Measurements from ENCODE around the gene BPIFA1.

BPIFA1 gene

GRCh38 chr20:33229843-33230242, 6.0 kb upstream of the BPIFA1 start:
- Histone ChIP-seq H3K36me3 (ENCODE audit: insufficient read depth, insufficient read length, low read length) (no peaks in the 10 kb centered on the region), H3K27me3 (ENCODE audit: insufficient read depth, insufficient read length) (no peaks in the 10 kb centered on the region), H3K4me1 (ENCODE audit: insufficient read depth, insufficient read length) (no peaks in the 10 kb centered on the region), H3K9me3 (ENCODE audit: insufficient read depth, low read length) (no peaks in the 10 kb centered on the region), H3K9ac (ENCODE audit: insufficient read length, low read depth) (no peak overlapping the region), H3K4me3 (ENCODE audit: insufficient read length, low read depth) (no peak overlapping the region)
- DNase-seq (ENCODE audit: low read depth, low spot score) = no peak
- TF ChIP-seq ZNF274 (IDR thresholded peaks at IDR 0.05; ENCODE audit: low read depth, low read length) = no peak
- no peak for TF ChIP-seq SUZ12 (IDR thresholded peaks at IDR 0.05; ENCODE audit: extremely low read depth, insufficient read depth, insufficient read length)
- no peak for TF ChIP-seq YY1 (IDR thresholded peaks at IDR 0.05; ENCODE audit: insufficient read depth, insufficient read length)

GRCh38 chr20:33231237-33231636, 4.6 kb upstream of the BPIFA1 start:
- Histone ChIP-seq H3K9me3 (ENCODE audit: insufficient read depth, low read length) (no peaks in the 10 kb centered on the region), H3K36me3 (ENCODE audit: insufficient read depth, insufficient read length, low read length) (no peaks in the 10 kb centered on the region), H3K9ac (ENCODE audit: insufficient read length, low read depth) (no peak overlapping the region), H3K4me3 (ENCODE audit: insufficient read length, low read depth) (no peak overlapping the region), H3K4me1 (ENCODE audit: insufficient read depth, insufficient read length) (no peaks in the 10 kb centered on the region), H3K27me3 (ENCODE audit: insufficient read depth, insufficient read length) (no peaks in the 10 kb centered on the region)
- no peak for DNase-seq (ENCODE audit: low read depth, low spot score)
- no peak for TF ChIP-seq YY1 (IDR thresholded peaks at IDR 0.05; ENCODE audit: insufficient read depth, insufficient read length)
- no peak for TF ChIP-seq ZNF274 (IDR thresholded peaks at IDR 0.05; ENCODE audit: low read depth, low read length)
- TF ChIP-seq SUZ12 (IDR thresholded peaks at IDR 0.05; ENCODE audit: extremely low read depth, insufficient read depth, insufficient read length) = no peak

- no peak for TF ChIP-seq SUZ12 (IDR thresholded peaks at IDR 0.05; ENCODE audit: extremely low read depth, insufficient read depth, insufficient read length)
- no peak for TF ChIP-seq YY1 (IDR thresholded peaks at IDR 0.05; ENCODE audit: insufficient read depth, insufficient read length)
- TF ChIP-seq ZNF274 (IDR thresholded peaks at IDR 0.05; ENCODE audit: low read depth, low read length) = no peak
- Histone ChIP-seq H3K4me3 (ENCODE audit: insufficient read length, low read depth) (no peak overlapping the region), H3K9me3 (ENCODE audit: insufficient read depth, low read length) (no peaks in the 10 kb centered on the region), H3K36me3 (ENCODE audit: insufficient read depth, insufficient read length, low read length) (no peaks in the 10 kb centered on the region), H3K27me3 (ENCODE audit: insufficient read depth, insufficient read length) (no peaks in the 10 kb centered on the region), H3K9ac (ENCODE audit: insufficient read length, low read depth) (no peak overlapping the region), H3K4me1 (ENCODE audit: insufficient read depth, insufficient read length) (no peaks in the 10 kb centered on the region)
- no peak for DNase-seq (ENCODE audit: low read depth, low spot score)
Measured at GRCh38 chr20:33232486-33233072, 3.2 kb upstream of the BPIFA1 start.

GRCh38 chr20:33233129-33233774, 2.5 kb upstream of the BPIFA1 start:
- Histone ChIP-seq H3K4me1 (ENCODE audit: insufficient read depth, insufficient read length) (no peaks in the 10 kb centered on the region), H3K9me3 (ENCODE audit: insufficient read depth, low read length) (no peaks in the 10 kb centered on the region), H3K4me3 (ENCODE audit: insufficient read length, low read depth) (no peak overlapping the region), H3K27me3 (ENCODE audit: insufficient read depth, insufficient read length) (no peaks in the 10 kb centered on the region), H3K36me3 (ENCODE audit: insufficient read depth, insufficient read length, low read length) (no peaks in the 10 kb centered on the region), H3K9ac (ENCODE audit: insufficient read length, low read depth) (no peak overlapping the region)
- TF ChIP-seq YY1 (IDR thresholded peaks at IDR 0.05; ENCODE audit: insufficient read depth, insufficient read length) (no peak), SUZ12 (IDR thresholded peaks at IDR 0.05; ENCODE audit: extremely low read depth, insufficient read depth, insufficient read length) (no peak), ZNF274 (IDR thresholded peaks at IDR 0.05; ENCODE audit: low read depth, low read length) (no peak)
- no peak for DNase-seq (ENCODE audit: low read depth, low spot score)

- H3K4me1 ChIP-seq (ENCODE audit: insufficient read depth, insufficient read length) = no peaks in the 10 kb centered on the region
Measured at GRCh38 chr20:33234050-33234449, 1.7 kb upstream of the BPIFA1 start.

GRCh38 chr20:33236351-33236750, 555 bp downstream of the BPIFA1 start:
- Histone ChIP-seq H3K4me1 (ENCODE audit: insufficient read depth, insufficient read length) (no peaks in the 10 kb centered on the region), H3K4me3 (ENCODE audit: insufficient read length, low read depth) (no peak overlapping the region), H3K9me3 (ENCODE audit: insufficient read depth, low read length) (no peaks in the 10 kb centered on the region), H3K9ac (ENCODE audit: insufficient read length, low read depth) (no peak overlapping the region), H3K27me3 (ENCODE audit: insufficient read depth, insufficient read length) (no peaks in the 10 kb centered on the region), H3K36me3 (ENCODE audit: insufficient read depth, insufficient read length, low read length) (no peaks in the 10 kb centered on the region)
- TF ChIP-seq YY1 (IDR thresholded peaks at IDR 0.05; ENCODE audit: insufficient read depth, insufficient read length) (no peak), SUZ12 (IDR thresholded peaks at IDR 0.05; ENCODE audit: extremely low read depth, insufficient read depth, insufficient read length) (no peak), ZNF274 (IDR thresholded peaks at IDR 0.05; ENCODE audit: low read depth, low read length) (no peak)
- DNase-seq (ENCODE audit: low read depth, low spot score) = no peak

More at GRCh38 chr20:33234050-33234449, 1.7 kb upstream of the BPIFA1 start:
- no peak for DNase-seq (ENCODE audit: low read depth, low spot score)
- H3K4me3 ChIP-seq (ENCODE audit: insufficient read length, low read depth) = no peak overlapping the region
- no peaks in the 10 kb centered on the region for H3K36me3 ChIP-seq (ENCODE audit: insufficient read depth, insufficient read length, low read length)
- TF ChIP-seq YY1 (IDR thresholded peaks at IDR 0.05; ENCODE audit: insufficient read depth, insufficient read length) (no peak), SUZ12 (IDR thresholded peaks at IDR 0.05; ENCODE audit: extremely low read depth, insufficient read depth, insufficient read length) (no peak), ZNF274 (IDR thresholded peaks at IDR 0.05; ENCODE audit: low read depth, low read length) (no peak)
- H3K9ac ChIP-seq (ENCODE audit: insufficient read length, low read depth) = no peak overlapping the region
- no peaks in the 10 kb centered on the region for H3K27me3 ChIP-seq (ENCODE audit: insufficient read depth, insufficient read length)
- no peaks in the 10 kb centered on the region for H3K9me3 ChIP-seq (ENCODE audit: insufficient read depth, low read length)

GRCh38 chr20:33237989-33238388, 2.2 kb downstream of the BPIFA1 start:
- TF ChIP-seq YY1 (IDR thresholded peaks at IDR 0.05; ENCODE audit: insufficient read depth, insufficient read length) (no peak), SUZ12 (IDR thresholded peaks at IDR 0.05; ENCODE audit: extremely low read depth, insufficient read depth, insufficient read length) (no peak), ZNF274 (IDR thresholded peaks at IDR 0.05; ENCODE audit: low read depth, low read length) (no peak)

More at GRCh38 chr20:33237989-33238388, 2.2 kb downstream of the BPIFA1 start:
- no peak overlapping the region for H3K9ac ChIP-seq (ENCODE audit: insufficient read length, low read depth)
- H3K27me3 ChIP-seq (ENCODE audit: insufficient read depth, insufficient read length) = no peaks in the 10 kb centered on the region
- H3K36me3 ChIP-seq (ENCODE audit: insufficient read depth, insufficient read length, low read length) = no peaks in the 10 kb centered on the region
- no peak overlapping the region for H3K4me3 ChIP-seq (ENCODE audit: insufficient read length, low read depth)
- no peaks in the 10 kb centered on the region for H3K9me3 ChIP-seq (ENCODE audit: insufficient read depth, low read length)
- no peaks in the 10 kb centered on the region for H3K4me1 ChIP-seq (ENCODE audit: insufficient read depth, insufficient read length)
- no peak for DNase-seq (ENCODE audit: low read depth, low spot score)

Data from NT2/D1 (cell line).